Activated CD8-positive, alpha-beta memory T cell treated with anti-CD3 and anti-CD28 coated beads, Interleukin-2, amount 50 U/mL, for 1 hour (primary cell): ENCODE data around the gene PRICKLE1.

Source experiments
- DNase-seq: peaks from one replicate; pipeline ENCODE4 v3.0.0-alpha.2; 2020; ENCODE audit errors: extremely low read depth

The PRICKLE1 gene

DNA sequence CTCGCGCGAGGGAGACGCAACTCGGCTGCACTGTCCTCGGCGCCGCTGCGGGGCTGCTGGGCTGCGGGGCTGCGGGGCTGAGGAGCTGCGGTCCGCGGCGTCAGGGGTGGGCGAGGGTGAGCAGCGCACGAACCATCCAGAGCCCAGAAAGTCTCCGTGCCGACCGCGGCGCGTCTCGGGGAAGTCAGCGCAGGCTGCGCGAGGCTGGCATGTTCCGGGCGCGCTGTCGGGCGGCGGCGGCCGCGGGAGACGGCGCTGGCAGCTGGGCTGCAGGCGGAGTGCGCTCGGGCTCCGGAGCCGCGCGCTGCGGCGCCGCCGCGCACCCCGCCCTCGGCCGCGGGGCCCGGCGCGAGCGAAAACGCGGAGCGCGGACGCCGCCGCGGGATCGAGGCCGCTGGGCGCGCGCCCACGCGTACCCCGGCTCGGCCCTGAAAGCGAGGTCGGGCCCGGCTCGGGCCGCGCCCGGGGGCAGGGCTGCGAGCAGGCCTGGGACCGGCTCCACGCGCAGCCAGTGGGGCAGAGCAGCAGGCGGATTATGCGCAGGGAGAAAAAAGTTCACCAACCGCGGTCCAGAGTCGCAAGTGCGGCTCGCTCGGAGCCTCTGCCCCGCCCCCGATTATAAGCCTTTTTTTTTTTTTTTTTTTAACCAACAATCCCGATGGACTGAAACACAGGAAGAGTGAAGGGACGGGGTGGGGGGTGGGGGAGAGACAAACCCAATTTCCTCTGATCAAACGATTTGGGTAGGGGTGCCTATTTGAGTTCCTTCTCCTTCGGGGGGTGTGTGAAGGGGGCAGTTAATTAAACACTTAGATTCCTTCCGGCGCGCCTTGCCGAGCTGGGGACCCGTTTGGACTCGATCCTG, at the start of gene PRICKLE1:
Gene PRICKLE1, minus strand, starts transcription at position 282 of the 865 bp plus-strand sequence. CDS start 117,230 bp downstream, outside the sequence.
- DNase-seq: no peak

DNA sequence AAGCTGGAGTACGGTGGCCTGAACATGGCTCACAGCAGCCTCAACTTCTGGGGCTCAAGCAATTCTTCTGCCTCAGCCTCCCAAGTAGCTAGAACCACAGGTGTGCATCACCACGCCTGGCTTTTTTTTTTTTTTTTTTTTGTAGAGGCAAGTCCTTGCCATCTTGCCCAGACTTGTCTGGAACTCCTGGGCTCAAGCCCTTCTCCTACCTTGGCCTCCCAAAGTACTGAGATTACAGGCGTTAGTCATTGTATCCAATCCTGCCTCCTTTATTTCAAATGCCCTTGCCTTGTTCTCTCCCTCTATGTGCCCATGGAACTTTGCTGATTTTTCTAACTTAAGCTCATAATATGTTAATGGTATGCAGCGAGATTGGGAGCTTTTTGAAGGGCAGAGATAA, 49.2 kb upstream of the PRICKLE1 start:
- no peak for DNase-seq

DNA sequence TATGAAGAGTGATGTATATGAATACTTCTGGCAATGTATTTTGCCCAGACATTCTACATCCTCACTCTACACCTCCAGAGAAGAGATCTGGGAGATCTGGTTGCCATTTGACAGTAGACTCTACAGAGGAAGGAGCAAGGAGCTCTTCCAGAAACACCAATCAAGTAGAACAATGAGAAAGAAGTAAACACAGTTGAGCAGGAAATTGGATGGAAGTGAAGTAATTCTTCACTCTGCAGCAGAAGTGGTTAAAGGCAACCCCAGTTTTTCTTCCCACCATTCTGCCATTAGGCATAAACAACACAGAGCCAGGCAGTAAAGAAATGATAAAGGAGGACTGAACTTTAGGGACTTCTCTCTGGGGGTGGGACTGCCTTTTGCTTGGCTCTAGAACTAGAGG, 48.5 kb upstream of the PRICKLE1 start:
- no peak for DNase-seq

DNA sequence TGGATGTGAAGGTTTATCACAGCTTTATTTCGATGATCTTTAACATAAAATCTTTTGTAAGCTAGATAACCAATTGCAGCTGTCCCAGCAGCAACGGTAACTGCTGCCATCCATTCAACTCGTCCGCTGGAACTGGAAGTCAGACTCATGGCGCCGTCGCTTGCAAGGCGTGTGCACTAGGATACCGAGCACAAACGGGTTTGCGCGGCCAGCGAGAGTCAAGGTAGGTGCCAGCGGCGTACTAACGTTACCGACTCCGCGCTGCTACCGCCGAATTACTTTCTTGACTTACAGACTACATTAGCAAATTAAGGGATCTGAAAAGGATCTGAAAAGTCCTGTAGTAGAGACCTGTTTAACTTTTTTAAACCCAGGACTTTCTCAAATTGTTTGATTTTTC, 47.4 kb upstream of the PRICKLE1 start:
- no peak for DNase-seq

DNA sequence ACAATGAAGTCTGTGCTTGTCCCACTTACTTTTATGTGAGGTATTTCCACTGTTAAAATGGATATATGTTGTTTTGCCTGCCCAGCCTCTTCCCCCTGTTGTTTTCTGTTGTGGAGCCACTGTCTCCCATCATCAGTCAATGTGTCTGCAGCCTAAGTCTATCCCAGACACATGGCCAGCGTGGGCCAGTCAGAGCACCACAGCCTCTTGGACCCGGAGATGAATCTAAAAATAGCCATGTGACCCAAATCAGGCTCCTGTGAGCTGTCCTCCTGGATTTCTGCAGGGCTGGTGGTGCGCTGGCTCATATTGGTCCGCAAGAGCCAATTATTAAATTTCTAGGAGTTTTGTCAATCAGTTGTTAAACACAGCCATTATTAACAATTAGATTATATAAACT, 44.0 kb upstream of the PRICKLE1 start:
- no peak for DNase-seq

DNA sequence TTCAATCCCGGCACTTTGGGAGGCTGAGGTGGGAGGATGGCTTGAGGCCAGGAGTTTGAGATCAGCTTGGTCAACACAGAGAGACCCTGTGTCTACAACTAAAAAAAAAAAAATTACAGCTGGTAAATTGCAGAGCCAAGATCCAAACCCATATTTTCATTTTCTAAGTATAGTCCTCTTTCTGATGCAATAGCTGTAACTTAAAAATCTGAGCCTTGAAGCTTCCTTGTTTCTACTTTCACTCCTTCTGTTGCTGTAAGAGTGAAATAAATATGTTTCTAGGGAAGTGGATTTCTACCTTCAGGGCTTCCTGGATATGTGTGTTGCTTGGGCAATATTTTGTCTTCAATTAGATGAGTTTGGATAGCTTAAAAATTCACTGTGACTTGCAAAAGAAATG, 42.0 kb upstream of the PRICKLE1 start:
- no peak for DNase-seq

DNA sequence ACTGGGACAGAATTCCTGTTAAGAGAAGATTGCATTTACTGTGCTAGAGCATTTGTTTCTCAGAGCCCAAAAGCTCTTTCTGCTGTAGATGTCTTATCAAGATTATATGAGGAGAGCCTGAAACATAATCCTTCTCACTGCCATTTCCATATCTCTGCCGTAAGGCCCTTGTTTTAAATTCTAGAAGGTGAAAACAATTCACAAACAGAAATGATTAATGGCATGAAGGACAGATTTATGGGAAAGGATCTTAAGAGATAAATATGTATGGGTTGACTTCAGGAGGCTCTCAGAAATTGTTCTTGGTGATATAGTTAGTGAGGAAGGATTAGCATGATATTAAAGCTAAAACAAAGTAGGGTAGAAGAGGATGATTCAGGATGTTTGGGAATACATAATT, 40.8 kb upstream of the PRICKLE1 start:
- no peak for DNase-seq

DNA sequence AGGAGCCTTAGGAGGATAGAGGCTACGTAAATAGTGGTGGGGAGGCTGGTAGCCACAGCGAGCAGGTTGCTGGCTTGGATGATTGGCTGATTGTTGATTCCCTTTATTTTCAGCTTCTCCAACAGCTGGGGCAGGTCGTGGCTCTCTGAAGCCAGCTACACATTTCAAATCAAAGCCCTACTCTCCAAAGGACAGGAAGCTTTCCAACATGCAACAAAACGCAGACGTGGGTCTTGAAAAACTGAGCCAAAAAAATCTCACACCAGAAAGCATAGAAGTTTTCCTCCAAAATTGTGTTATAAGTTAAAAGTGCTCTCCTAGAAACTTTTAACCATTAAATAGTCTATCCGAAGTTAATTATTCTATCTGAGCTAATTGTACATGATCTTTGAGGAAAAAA, 37.6 kb upstream of the PRICKLE1 start:
- no peak for DNase-seq

DNA sequence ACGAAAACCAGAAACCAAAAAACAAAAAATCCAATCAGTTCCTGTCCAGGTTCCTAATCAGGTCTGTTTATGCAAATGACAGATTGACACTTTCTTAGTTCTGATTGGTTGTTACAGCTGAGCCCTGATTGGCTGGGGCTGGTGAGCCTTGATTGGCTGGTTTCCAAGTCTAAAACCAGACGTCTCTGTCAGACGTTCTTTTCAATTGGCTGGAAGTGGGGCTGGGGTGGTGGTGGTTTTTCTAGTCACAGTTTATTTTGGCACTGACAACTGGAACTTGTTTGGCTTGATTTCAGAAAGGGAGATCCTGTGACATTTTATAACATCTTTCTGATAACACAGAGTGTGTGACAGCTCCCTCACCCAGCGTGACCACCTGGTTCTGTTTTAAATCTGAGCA, 36.1 kb upstream of the PRICKLE1 start:
- no peak for DNase-seq

DNA sequence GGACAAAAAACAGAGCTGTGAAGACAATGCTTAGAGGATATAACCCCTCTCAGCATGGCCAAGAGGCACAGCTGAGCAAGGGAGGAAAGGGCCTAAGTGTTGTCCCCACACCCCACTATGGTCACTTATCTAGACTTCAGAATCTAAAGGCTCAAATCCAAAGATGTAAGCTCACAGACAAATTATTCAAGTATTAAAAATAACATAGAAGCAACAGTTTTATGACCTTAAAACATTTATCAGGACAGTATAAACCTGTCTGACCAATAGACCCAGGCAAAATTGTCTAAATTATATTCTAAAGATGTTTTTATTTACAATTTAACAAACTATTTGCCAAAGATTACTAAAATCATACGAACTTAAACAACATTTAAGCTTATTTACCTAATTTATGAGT, 28.1 kb upstream of the PRICKLE1 start:
- no peak for DNase-seq

DNA sequence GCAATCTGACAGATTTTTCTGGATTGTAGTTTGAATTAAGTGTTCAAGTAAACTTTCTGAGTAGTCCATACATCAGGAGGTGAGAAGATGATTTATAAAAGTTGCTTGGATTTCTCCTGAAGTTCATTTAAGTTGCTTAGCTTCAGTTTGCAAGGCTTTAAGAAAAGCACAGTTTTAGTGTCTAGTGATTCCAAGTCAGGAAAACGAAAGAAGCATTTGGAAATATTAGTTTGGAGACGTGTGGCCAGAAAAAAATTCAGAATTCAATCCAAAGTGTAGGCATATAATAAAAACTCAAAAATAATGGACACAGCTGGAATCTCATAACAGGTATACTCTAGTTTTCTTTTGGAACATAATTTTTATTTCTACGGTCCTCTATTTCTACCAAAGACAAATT, 25.5 kb upstream of the PRICKLE1 start:
- DNase-seq: no peak

DNA sequence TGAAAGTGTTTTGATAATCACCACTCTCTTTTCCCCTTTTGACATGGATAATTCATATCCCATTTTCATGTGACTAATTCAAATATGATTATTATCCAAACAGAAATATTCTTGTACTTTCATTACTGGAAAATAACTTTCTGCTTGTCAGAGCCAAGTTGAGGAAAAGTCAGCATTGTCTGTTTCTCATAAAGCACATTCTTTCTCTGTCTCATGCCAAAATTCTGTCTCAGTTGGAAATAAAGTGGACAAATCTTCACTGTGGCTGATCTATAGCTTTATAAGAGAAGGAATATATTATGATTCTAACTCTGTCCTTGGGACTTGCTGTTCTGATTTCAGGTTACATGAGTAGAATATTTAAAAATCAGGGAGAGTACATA, 22.7 kb upstream of the PRICKLE1 start:
- DNase-seq: no peak

DNA sequence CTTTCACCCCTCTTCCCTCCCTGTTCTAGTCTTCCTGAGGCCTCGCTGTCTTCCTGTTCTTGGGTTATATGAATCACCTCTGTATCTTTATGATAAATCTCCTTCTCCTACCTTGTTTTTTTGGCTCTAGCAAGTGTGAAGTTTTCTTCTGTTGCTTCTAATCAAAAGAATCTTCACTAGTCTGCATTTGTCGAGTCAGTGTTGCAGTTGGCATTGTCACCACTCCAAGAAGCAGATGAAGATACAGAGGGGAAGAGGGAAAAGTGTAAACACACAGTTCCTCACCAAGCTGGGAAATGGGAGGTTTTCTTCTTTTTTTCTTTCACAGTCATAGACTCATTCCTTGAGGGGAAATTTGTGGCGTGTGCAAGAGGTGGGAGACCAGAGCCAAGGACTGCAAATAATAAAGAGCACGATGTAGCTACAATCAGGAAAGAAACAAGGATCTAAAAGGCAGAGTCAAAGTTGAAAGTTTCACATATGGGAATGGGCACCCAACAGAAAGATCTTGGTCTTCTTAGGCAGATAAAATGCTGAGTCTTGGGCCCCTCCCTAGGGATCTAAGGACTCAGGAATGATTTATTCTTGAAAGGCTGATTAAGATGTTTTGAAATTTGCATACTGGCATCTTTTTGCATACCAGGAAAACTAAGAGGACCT, 22.2 kb upstream of the PRICKLE1 start:
- DNase-seq: no peak

DNA sequence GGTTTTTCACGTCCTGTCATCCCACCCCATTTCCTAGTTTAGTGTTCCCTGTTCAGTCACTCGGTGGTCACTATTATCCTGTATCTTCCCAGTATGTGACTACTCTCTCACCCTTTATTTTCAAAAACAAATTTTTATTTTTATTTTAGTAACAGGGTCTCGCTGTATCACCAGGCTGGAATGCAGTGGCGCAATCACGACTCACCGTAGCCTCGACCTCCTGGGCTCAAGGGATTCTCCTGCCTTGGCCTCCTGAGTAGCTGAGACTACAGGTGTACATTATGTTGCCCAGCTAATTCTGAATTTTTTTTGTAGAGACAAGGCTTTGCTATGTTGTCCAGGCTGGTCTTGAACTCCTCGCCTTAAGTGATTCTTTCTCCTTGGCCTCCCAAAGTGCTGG, 20.1 kb upstream of the PRICKLE1 start:
- DNase-seq: no peak

DNA sequence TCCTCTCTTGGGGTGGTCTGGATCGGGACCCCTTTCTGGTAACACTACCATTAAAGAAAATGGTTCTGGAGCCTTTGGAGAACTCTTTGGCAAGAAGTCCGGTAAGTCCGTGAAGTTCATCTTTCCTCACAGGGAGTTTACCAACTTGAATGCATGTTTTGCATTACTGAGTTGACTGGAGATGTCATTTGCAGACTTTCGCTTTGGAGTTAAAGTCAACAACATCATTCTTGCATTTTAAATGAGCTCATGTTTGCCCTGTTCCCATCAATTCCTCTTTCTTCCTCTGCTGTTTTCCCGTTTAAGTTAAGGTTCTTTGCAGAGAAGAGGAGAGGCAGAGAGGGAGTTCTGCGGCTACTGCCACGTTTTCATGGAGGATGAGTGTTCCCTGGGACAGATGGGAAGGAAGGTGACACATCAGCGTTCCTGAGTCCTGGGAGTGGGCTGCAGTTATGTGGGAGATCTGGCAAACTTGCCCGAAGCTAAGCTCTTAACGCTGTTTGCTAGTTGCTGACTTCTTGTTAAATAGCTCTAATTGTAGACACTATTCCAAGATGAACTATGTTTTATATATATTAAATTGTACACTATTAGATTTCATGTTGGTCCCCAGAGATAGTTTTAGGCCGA, 18.8 kb upstream of the PRICKLE1 start:
- no peak for DNase-seq

DNA sequence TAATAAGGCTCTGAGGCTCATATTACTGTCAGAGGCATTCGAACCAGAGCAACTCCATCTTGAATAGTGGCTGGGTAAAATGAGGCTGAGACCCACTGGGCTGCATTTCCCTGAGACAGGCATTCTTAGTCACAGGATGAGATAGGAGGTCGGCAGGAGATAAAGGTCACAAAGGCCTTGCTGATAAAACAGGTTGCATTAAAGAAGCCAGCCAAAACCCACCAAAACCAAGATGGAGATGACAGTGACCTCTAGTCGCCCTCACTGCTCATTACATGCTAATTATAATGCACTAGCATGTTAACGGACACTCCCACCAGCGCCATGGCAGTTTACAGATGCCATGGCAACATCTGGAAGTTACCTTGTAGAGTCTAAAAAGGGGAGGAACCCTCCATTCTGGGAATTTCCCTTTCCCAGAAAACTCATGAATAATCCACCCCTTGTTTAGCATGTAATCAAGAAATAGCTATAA, 18.1 kb upstream of the PRICKLE1 start:
- no peak for DNase-seq

DNA sequence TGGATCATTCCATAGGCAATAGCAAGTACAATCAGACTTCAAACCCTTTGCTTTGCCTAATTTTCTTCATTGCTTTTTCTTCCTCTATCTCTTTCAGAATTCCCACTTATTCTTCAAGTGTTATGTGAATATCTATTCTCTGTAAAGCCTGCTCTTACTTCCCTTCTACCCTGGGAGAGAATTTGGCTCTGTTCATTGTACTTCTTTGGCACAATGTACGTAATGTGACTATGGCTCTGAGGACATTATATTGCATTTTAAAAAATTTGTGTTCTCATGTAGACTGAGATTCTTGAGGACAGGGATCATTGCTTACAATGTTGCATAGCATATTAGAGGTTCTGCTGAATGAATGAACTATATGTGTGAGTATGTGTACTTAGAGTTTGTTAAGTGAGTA, 16.9 kb upstream of the PRICKLE1 start:
- DNase-seq: no peak

DNA sequence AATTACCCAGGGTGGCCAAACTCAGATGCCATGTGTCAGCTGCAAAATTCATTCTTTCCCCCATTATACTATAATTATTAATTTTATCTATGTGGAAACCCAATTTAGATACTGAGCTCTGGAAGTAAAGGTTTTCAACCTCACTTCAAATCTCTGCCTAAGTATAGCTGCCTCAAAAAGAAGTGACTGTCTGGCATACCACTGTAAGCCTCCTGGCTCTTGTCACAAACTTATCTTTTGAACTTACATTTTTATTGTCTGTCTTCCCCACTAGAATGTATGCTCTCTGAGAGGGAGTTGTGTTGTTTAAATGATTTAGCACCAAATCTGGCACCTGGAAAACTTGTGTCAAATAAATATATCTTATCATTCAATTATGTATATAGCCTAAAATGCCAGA, 16.1 kb upstream of the PRICKLE1 start:
- no peak for DNase-seq

DNA sequence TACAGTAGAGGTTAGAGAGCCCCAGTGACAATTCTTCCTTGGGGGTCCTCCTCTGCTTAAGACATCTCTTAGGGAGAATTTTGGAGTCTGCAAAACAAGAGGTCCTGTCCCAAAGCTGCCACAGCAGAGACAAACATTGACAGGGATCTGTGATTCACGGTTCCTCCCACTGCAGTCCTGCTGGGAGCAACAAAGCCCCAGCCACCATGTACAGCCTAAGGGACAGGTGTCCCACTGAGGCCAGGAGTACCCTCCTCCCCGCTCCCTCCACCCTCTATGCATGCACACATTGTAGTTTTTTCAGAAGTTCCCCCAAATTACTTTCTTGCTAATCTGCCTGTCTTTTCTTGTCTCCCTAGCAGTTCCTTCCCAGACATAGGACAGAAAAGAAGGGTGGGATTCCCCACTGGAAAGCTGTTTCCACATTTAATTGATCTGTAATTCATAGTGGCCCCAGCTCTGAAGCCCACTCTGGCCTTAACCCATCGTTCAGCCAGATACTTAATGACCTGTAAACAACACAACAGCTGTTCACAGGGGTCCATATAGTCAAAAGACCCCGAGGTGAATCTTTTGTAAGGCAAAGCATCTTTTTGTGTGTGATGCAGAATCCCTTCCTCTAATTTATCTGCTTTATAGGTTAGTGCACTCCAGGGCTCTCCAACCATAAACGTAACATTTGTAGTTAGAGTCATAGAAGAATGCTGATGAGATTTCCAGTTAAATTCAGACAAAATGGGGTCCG, 13.9 kb upstream of the PRICKLE1 start:
- DNase-seq: no peak

DNA sequence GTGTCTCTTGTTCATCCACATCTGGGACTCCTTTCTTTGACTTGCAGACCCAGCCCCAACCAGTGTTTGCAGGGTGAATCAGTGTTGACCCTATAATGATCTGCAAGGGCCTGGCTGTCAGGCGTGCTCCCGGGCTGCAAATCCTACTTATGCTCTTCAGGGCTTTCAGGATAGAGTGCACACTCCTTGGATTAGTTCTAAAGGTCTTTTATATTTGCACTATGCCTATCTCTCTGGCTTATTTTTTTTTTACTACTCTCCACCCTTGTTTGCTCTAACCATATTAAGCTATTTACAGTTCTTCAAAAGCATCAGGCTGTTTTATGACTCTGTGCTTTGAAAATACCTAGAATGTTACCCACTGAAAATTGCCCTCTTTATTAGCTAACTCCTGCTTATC, 4.3 kb upstream of the PRICKLE1 start:
- no peak for DNase-seq

DNA sequence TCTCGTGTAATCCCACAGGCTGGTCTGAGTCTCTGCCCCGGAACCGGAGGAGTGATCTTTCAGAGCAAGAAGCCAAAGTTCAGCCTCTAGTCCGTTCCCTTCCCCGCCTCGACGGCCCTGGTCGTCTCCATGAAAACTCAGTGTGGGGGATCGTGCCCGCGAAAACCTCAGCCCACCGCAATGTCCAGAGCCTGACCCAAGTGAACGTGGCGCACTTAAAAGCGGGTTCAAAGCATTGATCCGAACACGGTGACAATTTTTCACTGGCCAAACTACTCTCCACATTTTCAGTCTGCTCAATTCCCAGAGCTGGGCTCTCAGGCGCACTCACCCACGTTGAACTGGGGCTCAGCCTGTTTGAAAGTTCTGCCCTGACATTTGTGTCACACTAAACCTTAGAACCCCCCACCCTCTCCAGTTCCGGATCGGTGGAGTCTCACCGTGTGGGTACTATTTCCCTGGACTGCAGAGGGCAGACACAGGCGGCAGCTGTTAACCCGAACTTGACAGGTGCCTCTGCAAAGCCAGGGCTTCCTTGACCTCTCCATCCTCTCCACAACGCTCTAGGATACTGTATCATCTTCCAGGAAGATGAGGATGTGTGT, 886 bp upstream of the PRICKLE1 start:
- no peak for DNase-seq
